ENCODE measurements around the gene FAM180A.

DNA sequence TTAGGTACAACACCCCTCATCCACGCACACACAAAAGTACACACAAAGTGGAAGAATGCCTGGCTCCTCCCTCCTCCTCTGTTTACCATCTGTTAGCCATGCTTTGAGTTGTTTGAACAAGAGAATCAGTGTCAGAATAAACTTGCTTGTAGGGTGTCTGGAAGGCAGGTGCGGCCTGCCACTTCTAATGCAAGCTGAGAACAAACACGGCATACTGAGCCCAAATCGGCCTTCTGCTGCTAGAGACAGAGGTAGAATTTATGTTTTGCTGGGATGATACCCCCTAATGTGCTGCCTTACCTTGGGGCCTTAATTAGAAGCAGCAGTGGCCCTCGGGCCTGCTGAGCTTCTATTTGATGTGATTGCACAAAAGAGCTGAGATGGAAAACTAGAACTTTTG, 24.9 kb upstream of the FAM180A start:
- TF ChIP-seq, protein P1, sequence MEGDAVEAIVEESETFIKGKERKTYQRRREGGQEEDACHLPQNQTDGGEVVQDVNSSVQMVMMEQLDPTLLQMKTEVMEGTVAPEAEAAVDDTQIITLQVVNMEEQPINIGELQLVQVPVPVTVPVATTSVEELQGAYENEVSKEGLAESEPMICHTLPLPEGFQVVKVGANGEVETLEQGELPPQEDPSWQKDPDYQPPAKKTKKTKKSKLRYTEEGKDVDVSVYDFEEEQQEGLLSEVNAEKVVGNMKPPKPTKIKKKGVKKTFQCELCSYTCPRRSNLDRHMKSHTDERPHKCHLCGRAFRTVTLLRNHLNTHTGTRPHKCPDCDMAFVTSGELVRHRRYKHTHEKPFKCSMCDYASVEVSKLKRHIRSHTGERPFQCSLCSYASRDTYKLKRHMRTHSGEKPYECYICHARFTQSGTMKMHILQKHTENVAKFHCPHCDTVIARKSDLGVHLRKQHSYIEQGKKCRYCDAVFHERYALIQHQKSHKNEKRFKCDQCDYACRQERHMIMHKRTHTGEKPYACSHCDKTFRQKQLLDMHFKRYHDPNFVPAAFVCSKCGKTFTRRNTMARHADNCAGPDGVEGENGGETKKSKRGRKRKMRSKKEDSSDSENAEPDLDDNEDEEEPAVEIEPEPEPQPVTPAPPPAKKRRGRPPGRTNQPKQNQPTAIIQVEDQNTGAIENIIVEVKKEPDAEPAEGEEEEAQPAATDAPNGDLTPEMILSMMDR (IDR thresholded peaks at IDR 0.05; ENCODE audit: low read depth, low read length, missing input control), result no peak
- TF ChIP-seq EGR1 (IDR thresholded peaks at IDR 0.05; ENCODE audit: low read depth in 2 of 2) (no peak), GABPA (IDR thresholded peaks at IDR 0.05 in 1 of 2, conservative IDR thresholded peaks at IDR 0.05 in 1 of 2) (no peak), RAD21 (IDR thresholded peaks at IDR 0.05) (no peak), JUND (IDR thresholded peaks at IDR 0.05) (no peak), NR2F2 (IDR thresholded peaks at IDR 0.05) (no peak), TAF1 (conservative IDR thresholded peaks at IDR 0.05) (no peak)
- TF ChIP-seq, protein P2, sequence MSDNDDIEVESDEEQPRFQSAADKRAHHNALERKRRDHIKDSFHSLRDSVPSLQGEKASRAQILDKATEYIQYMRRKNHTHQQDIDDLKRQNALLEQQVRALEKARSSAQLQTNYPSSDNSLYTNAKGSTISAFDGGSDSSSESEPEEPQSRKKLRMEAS (IDR thresholded peaks at IDR 0.05), result no peak
- TF ChIP-seq, protein P3, sequence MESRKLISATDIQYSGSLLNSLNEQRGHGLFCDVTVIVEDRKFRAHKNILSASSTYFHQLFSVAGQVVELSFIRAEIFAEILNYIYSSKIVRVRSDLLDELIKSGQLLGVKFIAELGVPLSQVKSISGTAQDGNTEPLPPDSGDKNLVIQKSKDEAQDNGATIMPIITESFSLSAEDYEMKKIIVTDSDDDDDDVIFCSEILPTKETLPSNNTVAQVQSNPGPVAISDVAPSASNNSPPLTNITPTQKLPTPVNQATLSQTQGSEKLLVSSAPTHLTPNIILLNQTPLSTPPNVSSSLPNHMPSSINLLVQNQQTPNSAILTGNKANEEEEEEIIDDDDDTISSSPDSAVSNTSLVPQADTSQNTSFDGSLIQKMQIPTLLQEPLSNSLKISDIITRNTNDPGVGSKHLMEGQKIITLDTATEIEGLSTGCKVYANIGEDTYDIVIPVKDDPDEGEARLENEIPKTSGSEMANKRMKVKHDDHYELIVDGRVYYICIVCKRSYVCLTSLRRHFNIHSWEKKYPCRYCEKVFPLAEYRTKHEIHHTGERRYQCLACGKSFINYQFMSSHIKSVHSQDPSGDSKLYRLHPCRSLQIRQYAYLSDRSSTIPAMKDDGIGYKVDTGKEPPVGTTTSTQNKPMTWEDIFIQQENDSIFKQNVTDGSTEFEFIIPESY (IDR thresholded peaks at IDR 0.05), result no peak
- TF ChIP-seq, protein P4, sequence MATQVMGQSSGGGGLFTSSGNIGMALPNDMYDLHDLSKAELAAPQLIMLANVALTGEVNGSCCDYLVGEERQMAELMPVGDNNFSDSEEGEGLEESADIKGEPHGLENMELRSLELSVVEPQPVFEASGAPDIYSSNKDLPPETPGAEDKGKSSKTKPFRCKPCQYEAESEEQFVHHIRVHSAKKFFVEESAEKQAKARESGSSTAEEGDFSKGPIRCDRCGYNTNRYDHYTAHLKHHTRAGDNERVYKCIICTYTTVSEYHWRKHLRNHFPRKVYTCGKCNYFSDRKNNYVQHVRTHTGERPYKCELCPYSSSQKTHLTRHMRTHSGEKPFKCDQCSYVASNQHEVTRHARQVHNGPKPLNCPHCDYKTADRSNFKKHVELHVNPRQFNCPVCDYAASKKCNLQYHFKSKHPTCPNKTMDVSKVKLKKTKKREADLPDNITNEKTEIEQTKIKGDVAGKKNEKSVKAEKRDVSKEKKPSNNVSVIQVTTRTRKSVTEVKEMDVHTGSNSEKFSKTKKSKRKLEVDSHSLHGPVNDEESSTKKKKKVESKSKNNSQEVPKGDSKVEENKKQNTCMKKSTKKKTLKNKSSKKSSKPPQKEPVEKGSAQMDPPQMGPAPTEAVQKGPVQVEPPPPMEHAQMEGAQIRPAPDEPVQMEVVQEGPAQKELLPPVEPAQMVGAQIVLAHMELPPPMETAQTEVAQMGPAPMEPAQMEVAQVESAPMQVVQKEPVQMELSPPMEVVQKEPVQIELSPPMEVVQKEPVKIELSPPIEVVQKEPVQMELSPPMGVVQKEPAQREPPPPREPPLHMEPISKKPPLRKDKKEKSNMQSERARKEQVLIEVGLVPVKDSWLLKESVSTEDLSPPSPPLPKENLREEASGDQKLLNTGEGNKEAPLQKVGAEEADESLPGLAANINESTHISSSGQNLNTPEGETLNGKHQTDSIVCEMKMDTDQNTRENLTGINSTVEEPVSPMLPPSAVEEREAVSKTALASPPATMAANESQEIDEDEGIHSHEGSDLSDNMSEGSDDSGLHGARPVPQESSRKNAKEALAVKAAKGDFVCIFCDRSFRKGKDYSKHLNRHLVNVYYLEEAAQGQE (IDR thresholded peaks at IDR 0.05), result no peak
- TF ChIP-seq, protein P5, sequence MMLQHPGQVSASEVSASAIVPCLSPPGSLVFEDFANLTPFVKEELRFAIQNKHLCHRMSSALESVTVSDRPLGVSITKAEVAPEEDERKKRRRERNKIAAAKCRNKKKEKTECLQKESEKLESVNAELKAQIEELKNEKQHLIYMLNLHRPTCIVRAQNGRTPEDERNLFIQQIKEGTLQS (IDR thresholded peaks at IDR 0.05), result no peak

All from liver (tissue), 3 donors.